Measurements from ENCODE around the gene KLHL13. TPM values are rescaled to one million over a fixed set of nuclear protein-coding genes. Genes with fewer than 3 reads are reported as not detected.

Gene KLHL13
- polyA plus RNA-seq, 1 donor (not counting 4 experiments of a cell fraction or from before 2014, with no cell fraction given): 4.9 TPM

DNA sequence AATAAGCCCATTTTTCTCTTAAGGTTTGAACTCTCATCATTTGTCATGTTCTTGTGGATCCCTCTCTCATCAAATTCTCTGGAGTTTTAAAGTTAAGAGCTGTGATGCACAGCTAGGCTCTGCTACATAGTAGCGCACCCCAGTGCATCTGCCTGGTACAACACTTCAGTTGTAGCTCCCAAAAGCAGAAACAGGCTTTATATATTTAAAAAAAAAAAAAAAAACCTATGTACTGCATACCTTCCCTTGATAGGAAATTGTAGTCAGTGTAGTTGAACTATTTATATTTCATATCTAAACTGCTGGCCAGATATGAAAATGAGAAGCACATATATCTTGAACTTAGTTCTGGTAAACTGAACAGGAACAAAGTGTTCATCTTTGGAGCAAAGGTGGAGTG is 131.4 kb downstream of the KLHL13 start:
- Histone ChIP-seq H3K79me2 (ENCODE audit: control insufficient read depth, insufficient read depth, low read length) (no peaks in the 10 kb centered on the region), H3K9me3 (ENCODE audit: control insufficient read depth, low read depth, low read length) (no peaks in the 10 kb centered on the region), H3K4me3 (ENCODE audit: control insufficient read depth in 2 of 3, extremely low read depth in 1 of 3, insufficient read depth in 2 of 3, low read depth in 1 of 3, low read length in 3 of 3) (no peak overlapping the region), H3K9ac (ENCODE audit: control insufficient read depth, extremely low read depth, insufficient read depth, low read length) (no peak overlapping the region), H3K27me3 (ENCODE audit: control insufficient read depth, extremely low read depth, insufficient read depth, low read length) (no peaks in the 10 kb centered on the region), H3K9me1 (ENCODE audit: control insufficient read depth, extremely low read depth, insufficient read depth, low read length) (no peaks in the 10 kb centered on the region), H3K36me3 (ENCODE audit: control insufficient read depth in 2 of 2, extremely low read depth in 1 of 2, insufficient read depth in 2 of 2, low read length in 2 of 2) (no peaks in the 10 kb centered on the region), H3K4me2 (ENCODE audit: control insufficient read depth, extremely low read depth, insufficient read depth, low read depth, low read length) (no peak overlapping the region), H2AFZ (ENCODE audit: control insufficient read depth, low read length) (no peak overlapping the region), H3K27ac (ENCODE audit: control insufficient read depth, insufficient read depth, low read length) (no peak overlapping the region), H3K4me1 (ENCODE audit: control insufficient read depth, extremely low read depth, insufficient read depth, low read length) (peaks cover 8% of the 10 kb centered on the region), H4K20me1 (ENCODE audit: control insufficient read depth, extremely low read depth, insufficient read depth, low read length) (no peaks in the 10 kb centered on the region)
- dilution Hi-C loops (cut with MboI; ENCODE audit: extremely low pct_ligation_motif_present, low sequenced_read_pairs): no loop called here
- no peak for TF ChIP-seq EZH2 (IDR thresholded peaks at IDR 0.05; ENCODE audit: low read length)
- TF ChIP-seq, protein P1, sequence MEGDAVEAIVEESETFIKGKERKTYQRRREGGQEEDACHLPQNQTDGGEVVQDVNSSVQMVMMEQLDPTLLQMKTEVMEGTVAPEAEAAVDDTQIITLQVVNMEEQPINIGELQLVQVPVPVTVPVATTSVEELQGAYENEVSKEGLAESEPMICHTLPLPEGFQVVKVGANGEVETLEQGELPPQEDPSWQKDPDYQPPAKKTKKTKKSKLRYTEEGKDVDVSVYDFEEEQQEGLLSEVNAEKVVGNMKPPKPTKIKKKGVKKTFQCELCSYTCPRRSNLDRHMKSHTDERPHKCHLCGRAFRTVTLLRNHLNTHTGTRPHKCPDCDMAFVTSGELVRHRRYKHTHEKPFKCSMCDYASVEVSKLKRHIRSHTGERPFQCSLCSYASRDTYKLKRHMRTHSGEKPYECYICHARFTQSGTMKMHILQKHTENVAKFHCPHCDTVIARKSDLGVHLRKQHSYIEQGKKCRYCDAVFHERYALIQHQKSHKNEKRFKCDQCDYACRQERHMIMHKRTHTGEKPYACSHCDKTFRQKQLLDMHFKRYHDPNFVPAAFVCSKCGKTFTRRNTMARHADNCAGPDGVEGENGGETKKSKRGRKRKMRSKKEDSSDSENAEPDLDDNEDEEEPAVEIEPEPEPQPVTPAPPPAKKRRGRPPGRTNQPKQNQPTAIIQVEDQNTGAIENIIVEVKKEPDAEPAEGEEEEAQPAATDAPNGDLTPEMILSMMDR (optimal IDR thresholded peaks at IDR 0.05 in 1 of 3, IDR thresholded peaks at IDR 0.05 in 1 of 3, conservative IDR thresholded peaks at IDR 0.05 in 1 of 3; ENCODE audit: extremely low read depth in 1 of 3, insufficient read depth in 2 of 3, low read length in 3 of 3): peak; percentile 17 to 49 (median 48)
- no peak for FAIRE-seq
- no peak for DNase-seq (ENCODE audit: low read depth, low spot score)

DNA sequence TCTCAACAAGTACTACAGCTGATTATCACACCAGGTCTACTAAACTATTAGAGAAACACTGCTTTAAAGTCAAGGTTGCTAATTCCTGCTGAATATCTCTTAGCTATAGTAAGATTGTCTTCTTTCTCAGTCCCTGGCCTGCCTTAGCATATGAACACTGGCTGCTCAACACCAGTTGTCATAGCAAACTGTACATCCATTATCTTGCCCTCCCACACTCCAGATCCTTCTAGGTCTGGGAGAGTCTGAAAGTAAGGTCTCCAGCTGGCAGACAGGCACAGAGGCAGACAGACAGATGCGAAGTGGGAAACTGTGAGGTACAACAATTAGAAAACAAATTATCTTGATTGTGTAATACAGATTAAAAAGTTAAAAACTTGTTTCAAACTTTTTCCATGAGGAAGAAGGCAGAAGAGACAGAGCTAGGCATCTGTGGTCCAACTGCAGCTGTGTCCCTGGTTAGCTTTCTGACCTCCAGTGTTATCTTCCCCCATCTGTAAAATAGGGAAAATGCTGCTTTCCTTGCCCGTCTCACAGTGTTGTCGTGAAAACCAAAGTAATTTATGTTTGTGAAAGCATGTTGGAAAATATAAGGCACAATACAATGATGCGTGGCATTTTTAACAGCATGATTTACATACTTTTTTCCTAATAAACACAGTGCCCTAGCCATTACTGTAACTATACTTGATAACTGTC is 133.8 kb downstream of the KLHL13 start:
- no peak overlapping the region for H3K27ac ChIP-seq (ENCODE audit: control insufficient read depth, insufficient read depth, low read length)
- no peaks in the 10 kb centered on the region for H3K79me2 ChIP-seq (ENCODE audit: control insufficient read depth, insufficient read depth, low read length)
- H3K27me3 ChIP-seq (ENCODE audit: control insufficient read depth, extremely low read depth, insufficient read depth, low read length): no peaks in the 10 kb centered on the region
- dilution Hi-C loops (cut with MboI; ENCODE audit: extremely low pct_ligation_motif_present, low sequenced_read_pairs): no loop called here
- H2AFZ ChIP-seq (ENCODE audit: control insufficient read depth, low read length): no peak overlapping the region
- H3K9ac ChIP-seq (ENCODE audit: control insufficient read depth, extremely low read depth, insufficient read depth, low read length): no peak overlapping the region
- no peak overlapping the region for H3K4me3 ChIP-seq (ENCODE audit: control insufficient read depth in 2 of 3, extremely low read depth in 1 of 3, insufficient read depth in 2 of 3, low read depth in 1 of 3, low read length in 3 of 3)
- no peaks in the 10 kb centered on the region for H3K36me3 ChIP-seq (ENCODE audit: control insufficient read depth in 2 of 2, extremely low read depth in 1 of 2, insufficient read depth in 2 of 2, low read length in 2 of 2)
- TF ChIP-seq, protein P1 (optimal IDR thresholded peaks at IDR 0.05 in 1 of 3, IDR thresholded peaks at IDR 0.05 in 1 of 3, conservative IDR thresholded peaks at IDR 0.05 in 1 of 3; ENCODE audit: extremely low read depth in 1 of 3, insufficient read depth in 2 of 3, low read length in 3 of 3): no peak
- TF ChIP-seq EZH2 (IDR thresholded peaks at IDR 0.05; ENCODE audit: low read length): no peak
- no peaks in the 10 kb centered on the region for H4K20me1 ChIP-seq (ENCODE audit: control insufficient read depth, extremely low read depth, insufficient read depth, low read length)
- DNase-seq (ENCODE audit: low read depth, low spot score) (no peak), FAIRE-seq (no peak)
- no peaks in the 10 kb centered on the region for H3K9me1 ChIP-seq (ENCODE audit: control insufficient read depth, extremely low read depth, insufficient read depth, low read length)
- H3K4me1 ChIP-seq (ENCODE audit: control insufficient read depth, extremely low read depth, insufficient read depth, low read length): no peaks in the 10 kb centered on the region
- no peaks in the 10 kb centered on the region for H3K9me3 ChIP-seq (ENCODE audit: control insufficient read depth, low read depth, low read length)
- H3K4me2 ChIP-seq (ENCODE audit: control insufficient read depth, extremely low read depth, insufficient read depth, low read depth, low read length): no peak overlapping the region
